ENCODE data around the gene COL23A1. TPM values are rescaled to one million over a fixed set of nuclear protein-coding genes. Genes with fewer than 3 reads are reported as not detected.

The COL23A1 gene
- polyA plus RNA-seq, 3 donors, result 0.11 to 0.21 TPM; not detected in 1

- peaks cover 16% of the 10 kb centered on the region for H3K4me1 Mint-ChIP-seq
- no peak overlapping the region for H3K4me3 Mint-ChIP-seq
- H3K36me3 Mint-ChIP-seq, result no peaks in the 10 kb centered on the region
- no peak for DNase-seq
- no peak overlapping the region for H3K9ac ChIP-seq (ENCODE audit: insufficient read depth, low read length, poor library complexity, severe bottlenecking)
- TF ChIP-seq CTCF (IDR thresholded peaks at IDR 0.05), result no peak
- H3K4me1 ChIP-seq (ENCODE audit: control insufficient read depth in 1 of 2, insufficient read depth in 2 of 2, low read length in 2 of 2), result peaks cover 14 to 28% of the 10 kb centered on the region in 2 donors
- intact Hi-C loops (cut with micrococcal nuclease), result no loop called here
- no peaks in the 10 kb centered on the region for H4K20me1 ChIP-seq (ENCODE audit: insufficient read depth, low read length)
- no peak overlapping the region for H3K4me2 ChIP-seq (replicated peaks; ENCODE audit: extremely low read depth, low read length, poor library complexity, severe bottlenecking)
- no peaks in the 10 kb centered on the region for H3K9me3 ChIP-seq (replicated peaks in 1 of 2; ENCODE audit: control insufficient read depth in 1 of 2, insufficient read depth in 1 of 2, low read length in 2 of 2)
- H3K27ac Mint-ChIP-seq, result no peak overlapping the region
- no peak overlapping the region for H3K4me3 ChIP-seq (replicated peaks in 1 of 3; ENCODE audit: low read depth in 2 of 3, low read length in 3 of 3)
- H3K36me3 ChIP-seq (replicated peaks in 1 of 2; ENCODE audit: control insufficient read depth in 1 of 2, insufficient read depth in 2 of 2, low read length in 2 of 2), result no peaks in the 10 kb centered on the region
- H2AFZ ChIP-seq (ENCODE audit: insufficient read depth, low read depth, low read length, poor library complexity, severe bottlenecking), result no peak overlapping the region
- no peaks in the 10 kb centered on the region for H3K9me3 Mint-ChIP-seq
- H3K79me2 ChIP-seq (ENCODE audit: insufficient read depth, low read length), result no peaks in the 10 kb centered on the region
- peaks cover 0 to 4% (median 2%) of the 10 kb centered on the region in 3 donors for H3K27me3 Mint-ChIP-seq (ENCODE audit: low read depth in 3 of 3)
- H3K27me3 ChIP-seq (ENCODE audit: control insufficient read depth in 2 of 2, insufficient read depth in 2 of 2, low read length in 2 of 2), result no peaks in the 10 kb centered on the region
- H3K27ac ChIP-seq (ENCODE audit: low read depth in 1 of 2, low read length in 2 of 2), result no peak overlapping the region
- 92% methylated on average over 12 of the region's 20 CpGs for WGBS (ENCODE audit: insufficient coverage)
Observed at GRCh38 chr5:178387061-178387855, 202.9 kb downstream of the COL23A1 start.

GRCh38 chr5:178386336-178386931 is 203.8 kb downstream of the COL23A1 start:
- peaks cover 16% of the 10 kb centered on the region for H3K4me1 Mint-ChIP-seq

More at GRCh38 chr5:178386336-178386931, 203.8 kb downstream of the COL23A1 start:
- H3K27ac ChIP-seq (ENCODE audit: low read depth in 1 of 2, low read length in 2 of 2), result no peak overlapping the region
- no peak overlapping the region for H2AFZ ChIP-seq (ENCODE audit: insufficient read depth, low read depth, low read length, poor library complexity, severe bottlenecking)
- DNase-seq, result no peak
- intact Hi-C loops (cut with micrococcal nuclease), result no loop called here
- Mint-ChIP-seq H3K9me3 (no peaks in the 10 kb centered on the region), H3K36me3 (no peaks in the 10 kb centered on the region), H3K4me3 (no peak overlapping the region), H3K27me3 (ENCODE audit: low read depth in 3 of 3) (peaks cover 0 to 4% (median 2%) of the 10 kb centered on the region in 3 donors), H3K27ac (no peak overlapping the region)
- H4K20me1 ChIP-seq (ENCODE audit: insufficient read depth, low read length), result no peaks in the 10 kb centered on the region
- H3K9ac ChIP-seq (ENCODE audit: insufficient read depth, low read length, poor library complexity, severe bottlenecking), result no peak overlapping the region
- H3K4me3 ChIP-seq (replicated peaks in 1 of 3; ENCODE audit: low read depth in 2 of 3, low read length in 3 of 3), result no peak overlapping the region
- H3K9me3 ChIP-seq (replicated peaks in 1 of 2; ENCODE audit: control insufficient read depth in 1 of 2, insufficient read depth in 1 of 2, low read length in 2 of 2), result no peaks in the 10 kb centered on the region
- H3K4me2 ChIP-seq (replicated peaks; ENCODE audit: extremely low read depth, low read length, poor library complexity, severe bottlenecking), result no peak overlapping the region
- TF ChIP-seq CTCF (IDR thresholded peaks at IDR 0.05), result no peak
- no peaks in the 10 kb centered on the region for H3K79me2 ChIP-seq (ENCODE audit: insufficient read depth, low read length)
- H3K27me3 ChIP-seq (ENCODE audit: control insufficient read depth in 2 of 2, insufficient read depth in 2 of 2, low read length in 2 of 2), result no peaks in the 10 kb centered on the region
- H3K4me1 ChIP-seq (ENCODE audit: control insufficient read depth in 1 of 2, insufficient read depth in 2 of 2, low read length in 2 of 2), result peaks cover 12 to 26% of the 10 kb centered on the region in 2 donors
- H3K36me3 ChIP-seq (replicated peaks in 1 of 2; ENCODE audit: control insufficient read depth in 1 of 2, insufficient read depth in 2 of 2, low read length in 2 of 2), result no peaks in the 10 kb centered on the region
- WGBS (ENCODE audit: insufficient coverage), result 93% methylated on average over 6 of the region's 20 CpGs
